ENCODE data around the gene FAM13C. TPM values are rescaled to one million over a fixed set of nuclear protein-coding genes. Genes with fewer than 3 reads are reported as not detected.

The FAM13C gene
- total RNA-seq, 3 donors from 2014 or later (not counting 1 experiment from before 2014, with no cell fraction given): not detected

GRCh38 chr10:59366290-59366689 lies 3.9 kb upstream of the FAM13C start:
- DNase-seq (no peak), ATAC-seq (no peak)
- H3K27ac ChIP-seq (ENCODE audit: low read length): no peak overlapping the region
- TF ChIP-seq CTCF (IDR thresholded peaks at IDR 0.05): no peak
- intact Hi-C loops (cut with micrococcal nuclease): no loop called here
- no peaks in the 10 kb centered on the region for H3K9me3 ChIP-seq (ENCODE audit: control insufficient read depth, insufficient read depth, low read length)
- H3K27me3 ChIP-seq (ENCODE audit: control insufficient read depth, insufficient read depth, low read length): no peaks in the 10 kb centered on the region
- Mint-ChIP-seq H3K27ac (no peak overlapping the region), H3K4me3 (no peak overlapping the region), H3K36me3 (no peaks in the 10 kb centered on the region), H3K9me3 (peaks cover 0 to 3% of the 10 kb centered on the region in 2 donors), H3K4me1 (no peaks in the 10 kb centered on the region), H3K27me3 (ENCODE audit: low read depth in 2 of 2) (peaks cover 4 to 8% of the 10 kb centered on the region in 2 donors)
- H3K4me1 ChIP-seq (ENCODE audit: control insufficient read depth, insufficient read depth, low read length): no peaks in the 10 kb centered on the region
- no peak overlapping the region for H3K4me3 ChIP-seq (ENCODE audit: low read length)
- WGBS (ENCODE audit: insufficient coverage): 95% methylated on average over 3 of the region's 3 CpGs
- no peaks in the 10 kb centered on the region for H3K36me3 ChIP-seq (ENCODE audit: control insufficient read depth, insufficient read depth, low read length)

GRCh38 chr10:59363446-59363958 lies 1.2 kb upstream of the FAM13C start:
- DNase-seq: no peak
- ATAC-seq: no peak

GRCh38 chr10:59362959-59363381 lies 621 bp upstream of the FAM13C start:
- WGBS (ENCODE audit: insufficient coverage): 5% methylated on average over 11 of the region's 11 CpGs
- H3K27ac ChIP-seq (ENCODE audit: low read length): no peak overlapping the region
- TF ChIP-seq CTCF (IDR thresholded peaks at IDR 0.05): no peak

More at GRCh38 chr10:59363446-59363958, 1.2 kb upstream of the FAM13C start:
- Histone ChIP-seq H3K27ac (ENCODE audit: low read length) (no peak overlapping the region), H3K9me3 (ENCODE audit: control insufficient read depth, insufficient read depth, low read length) (no peaks in the 10 kb centered on the region), H3K4me3 (ENCODE audit: low read length) (no peak overlapping the region), H3K4me1 (ENCODE audit: control insufficient read depth, insufficient read depth, low read length) (no peaks in the 10 kb centered on the region), H3K36me3 (ENCODE audit: control insufficient read depth, insufficient read depth, low read length) (no peaks in the 10 kb centered on the region), H3K27me3 (ENCODE audit: control insufficient read depth, insufficient read depth, low read length) (no peaks in the 10 kb centered on the region)
- peaks cover 4 to 8% of the 10 kb centered on the region in 2 donors for H3K27me3 Mint-ChIP-seq (ENCODE audit: low read depth in 2 of 2)
- TF ChIP-seq CTCF (IDR thresholded peaks at IDR 0.05): no peak
- no peak overlapping the region for H3K27ac Mint-ChIP-seq
- 81% methylated on average over 2 of the region's 3 CpGs for WGBS (ENCODE audit: insufficient coverage)
- intact Hi-C loops (cut with micrococcal nuclease): no loop called here
- no peaks in the 10 kb centered on the region for H3K36me3 Mint-ChIP-seq
- no peaks in the 10 kb centered on the region for H3K4me1 Mint-ChIP-seq
- no peak overlapping the region for H3K4me3 Mint-ChIP-seq
- H3K9me3 Mint-ChIP-seq: peaks cover 0 to 3% of the 10 kb centered on the region in 2 donors

GRCh38 chr10:59361663-59362143 lies 646 bp downstream of the FAM13C start:
- Histone ChIP-seq H3K4me3 (ENCODE audit: low read length) (no peak overlapping the region), H3K36me3 (ENCODE audit: control insufficient read depth, insufficient read depth, low read length) (no peaks in the 10 kb centered on the region), H3K9me3 (ENCODE audit: control insufficient read depth, insufficient read depth, low read length) (no peaks in the 10 kb centered on the region), H3K4me1 (ENCODE audit: control insufficient read depth, insufficient read depth, low read length) (no peaks in the 10 kb centered on the region), H3K27ac (ENCODE audit: low read length) (no peak overlapping the region), H3K27me3 (ENCODE audit: control insufficient read depth, insufficient read depth, low read length) (no peaks in the 10 kb centered on the region)
- H3K27me3 Mint-ChIP-seq (ENCODE audit: low read depth in 2 of 2): peaks cover 4 to 8% of the 10 kb centered on the region in 2 donors
- H3K27ac Mint-ChIP-seq: no peak overlapping the region
- no peak for DNase-seq
- H3K9me3 Mint-ChIP-seq: peaks cover 2 to 3% of the 10 kb centered on the region in 2 donors
- no peaks in the 10 kb centered on the region for H3K36me3 Mint-ChIP-seq
- ATAC-seq: no peak
- TF ChIP-seq CTCF (IDR thresholded peaks at IDR 0.05): no peak
- intact Hi-C loops (cut with micrococcal nuclease): no loop called here
- 70% methylated on average over 2 of the region's 2 CpGs for WGBS (ENCODE audit: insufficient coverage)
- H3K4me1 Mint-ChIP-seq: no peaks in the 10 kb centered on the region
- no peak overlapping the region for H3K4me3 Mint-ChIP-seq

More at GRCh38 chr10:59362959-59363381, 621 bp upstream of the FAM13C start:
- H3K4me1 Mint-ChIP-seq: no peaks in the 10 kb centered on the region
- Histone ChIP-seq H3K9me3 (ENCODE audit: control insufficient read depth, insufficient read depth, low read length) (no peaks in the 10 kb centered on the region), H3K4me1 (ENCODE audit: control insufficient read depth, insufficient read depth, low read length) (no peaks in the 10 kb centered on the region), H3K4me3 (ENCODE audit: low read length) (no peak overlapping the region), H3K36me3 (ENCODE audit: control insufficient read depth, insufficient read depth, low read length) (no peaks in the 10 kb centered on the region), H3K27me3 (ENCODE audit: control insufficient read depth, insufficient read depth, low read length) (no peaks in the 10 kb centered on the region)
- H3K27ac Mint-ChIP-seq: no peak overlapping the region
- ATAC-seq (no peak), DNase-seq (no peak)
- no peaks in the 10 kb centered on the region for H3K36me3 Mint-ChIP-seq
- no peak overlapping the region for H3K4me3 Mint-ChIP-seq
- H3K27me3 Mint-ChIP-seq (ENCODE audit: low read depth in 2 of 2): peaks cover 4 to 8% of the 10 kb centered on the region in 2 donors
- peaks cover 0 to 3% of the 10 kb centered on the region in 2 donors for H3K9me3 Mint-ChIP-seq
- intact Hi-C loops (cut with micrococcal nuclease): no loop called here

All from natural killer cell (primary cell).